Cardiac muscle cell (in vitro differentiated cells and primary cell): Measurements from ENCODE around the gene TMEM158. TPM values are rescaled to one million over a fixed set of nuclear protein-coding genes. Genes with fewer than 3 reads are reported as not detected.
A peak's percentile ranks its signal among the peaks of the same experiment; 100 is the strongest.

Experiments
- DNase-seq, 2 donors: peaks; one replicate each; pipeline versions ENCODE4 v3.0.0 to v3.0.0-alpha.2; 2010 to 2017; ENCODE audit warnings: low read depth in 1 of 2, low spot score in 1 of 2
- H3K27ac ChIP-seq: fragments of 200-600 bp; sonication (generic); 2 replicates; pipeline ENCODE4 v1.5.1; 2016
- H3K27me3 ChIP-seq: fragments of 200-600 bp; sonication (generic); 2 replicates; pipeline ENCODE4 v1.6.0; 2016; ENCODE audit warnings: control low read depth
- H3K36me3 ChIP-seq: fragments of 200-600 bp; sonication (generic); 2 replicates; pipeline ENCODE4 v1.5.1; 2016; ENCODE audit warnings: control low read depth
- H3K4me1 ChIP-seq: fragments of 200-600 bp; sonication (generic); 2 replicates; pipeline ENCODE4 v1.8.1; 2017; ENCODE audit warnings: low read depth, mild to moderate bottlenecking, mixed run types
- H3K4me3 ChIP-seq: fragments of 200-600 bp; sonication (generic); 2 replicates; pipeline ENCODE4 v1.5.1; 2016; ENCODE audit warnings: mild to moderate bottlenecking
- H3K9me3 ChIP-seq: fragments of 200-600 bp; sonication (generic); 2 replicates; pipeline ENCODE4 v1.5.1; 2017; ENCODE audit warnings: low read depth, mild to moderate bottlenecking, control low read depth
- polyA plus RNA-seq: library from polyadenylated mRNA; unstranded; fragments of >200 nt; fragmentation: Nextera tagmentation; extraction: Ambion mirVana; gene quantifications from 2 replicates; pipeline ENCODE4 v1.2.1, GENCODE V29; 2016
- total RNA-seq: library from RNA; depleted of rRNA; stranded (reverse); fragments of >200 nt; gene quantifications from 2 replicates; pipeline ENCODE4 v1.2.3, GENCODE V29; 2016
- TF ChIP-seq, protein P1 (sequence below): IDR thresholded peaks from 2 replicates; pipeline ENCODE4 v1.5.1; 2012; ENCODE audit warnings: low read depth, mild to moderate bottlenecking, low read length

TMEM158 gene
- total and polyA plus RNA-seq, 2 experiments from 2014 or later = 0.83 to 3.4 TPM

DNA sequence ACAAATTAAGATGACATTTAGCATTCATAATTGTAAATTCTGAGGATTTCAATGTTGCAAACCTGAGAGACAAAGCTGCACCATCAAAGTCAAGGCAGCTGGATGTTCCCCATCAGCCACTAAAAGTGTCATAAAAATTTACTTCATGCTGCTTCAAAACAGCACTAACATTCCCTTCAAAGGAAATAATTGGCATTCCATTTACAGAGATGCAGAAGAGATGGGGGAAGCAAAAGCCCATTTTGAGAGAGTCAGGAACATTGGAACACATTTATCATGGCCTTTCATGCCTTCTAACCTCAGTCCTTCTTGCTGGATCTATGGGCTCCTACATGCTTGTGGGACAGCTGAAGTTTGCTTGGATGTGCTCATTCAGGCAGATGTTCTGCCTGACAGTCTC, 6.4 kb upstream of the TMEM158 start:
- Histone ChIP-seq H3K4me3 (no peak overlapping the region), H3K27me3 (peaks cover 48% of the 10 kb centered on the region), H3K9me3 (no peaks in the 10 kb centered on the region), H3K27ac (no peak overlapping the region), H3K4me1 (no peaks in the 10 kb centered on the region), H3K36me3 (no peaks in the 10 kb centered on the region)
- TF ChIP-seq, protein P1, sequence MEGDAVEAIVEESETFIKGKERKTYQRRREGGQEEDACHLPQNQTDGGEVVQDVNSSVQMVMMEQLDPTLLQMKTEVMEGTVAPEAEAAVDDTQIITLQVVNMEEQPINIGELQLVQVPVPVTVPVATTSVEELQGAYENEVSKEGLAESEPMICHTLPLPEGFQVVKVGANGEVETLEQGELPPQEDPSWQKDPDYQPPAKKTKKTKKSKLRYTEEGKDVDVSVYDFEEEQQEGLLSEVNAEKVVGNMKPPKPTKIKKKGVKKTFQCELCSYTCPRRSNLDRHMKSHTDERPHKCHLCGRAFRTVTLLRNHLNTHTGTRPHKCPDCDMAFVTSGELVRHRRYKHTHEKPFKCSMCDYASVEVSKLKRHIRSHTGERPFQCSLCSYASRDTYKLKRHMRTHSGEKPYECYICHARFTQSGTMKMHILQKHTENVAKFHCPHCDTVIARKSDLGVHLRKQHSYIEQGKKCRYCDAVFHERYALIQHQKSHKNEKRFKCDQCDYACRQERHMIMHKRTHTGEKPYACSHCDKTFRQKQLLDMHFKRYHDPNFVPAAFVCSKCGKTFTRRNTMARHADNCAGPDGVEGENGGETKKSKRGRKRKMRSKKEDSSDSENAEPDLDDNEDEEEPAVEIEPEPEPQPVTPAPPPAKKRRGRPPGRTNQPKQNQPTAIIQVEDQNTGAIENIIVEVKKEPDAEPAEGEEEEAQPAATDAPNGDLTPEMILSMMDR = no peak
- no peak for DNase-seq

DNA sequence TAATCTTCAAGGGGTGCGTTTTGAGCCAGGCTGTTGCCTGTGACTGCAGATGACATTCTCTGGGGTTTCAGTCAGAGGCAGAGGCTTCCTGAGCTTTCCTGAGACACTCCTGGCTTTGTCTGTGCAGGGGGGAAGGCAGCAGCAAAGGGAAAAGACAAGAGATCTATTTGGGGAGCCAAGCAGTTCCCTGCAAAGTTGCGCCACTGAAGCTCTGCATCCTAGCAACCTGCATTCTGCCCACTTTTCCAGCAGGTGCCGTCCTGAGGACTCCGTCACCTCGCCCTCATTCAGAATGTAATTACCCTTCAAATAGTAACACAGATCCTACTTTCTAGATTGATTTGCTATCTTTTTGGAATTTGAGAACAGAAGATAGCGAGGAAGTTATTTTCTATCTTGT, 1.9 kb upstream of the TMEM158 start:
- Histone ChIP-seq H3K27ac (no peak overlapping the region), H3K9me3 (no peaks in the 10 kb centered on the region), H3K4me1 (no peaks in the 10 kb centered on the region), H3K27me3 (peaks cover 81% of the 10 kb centered on the region), H3K36me3 (no peaks in the 10 kb centered on the region), H3K4me3 (no peak overlapping the region)
- DNase-seq = peak in 1 of 2 donors; percentile 6
- TF ChIP-seq, protein P1 = no peak

DNA sequence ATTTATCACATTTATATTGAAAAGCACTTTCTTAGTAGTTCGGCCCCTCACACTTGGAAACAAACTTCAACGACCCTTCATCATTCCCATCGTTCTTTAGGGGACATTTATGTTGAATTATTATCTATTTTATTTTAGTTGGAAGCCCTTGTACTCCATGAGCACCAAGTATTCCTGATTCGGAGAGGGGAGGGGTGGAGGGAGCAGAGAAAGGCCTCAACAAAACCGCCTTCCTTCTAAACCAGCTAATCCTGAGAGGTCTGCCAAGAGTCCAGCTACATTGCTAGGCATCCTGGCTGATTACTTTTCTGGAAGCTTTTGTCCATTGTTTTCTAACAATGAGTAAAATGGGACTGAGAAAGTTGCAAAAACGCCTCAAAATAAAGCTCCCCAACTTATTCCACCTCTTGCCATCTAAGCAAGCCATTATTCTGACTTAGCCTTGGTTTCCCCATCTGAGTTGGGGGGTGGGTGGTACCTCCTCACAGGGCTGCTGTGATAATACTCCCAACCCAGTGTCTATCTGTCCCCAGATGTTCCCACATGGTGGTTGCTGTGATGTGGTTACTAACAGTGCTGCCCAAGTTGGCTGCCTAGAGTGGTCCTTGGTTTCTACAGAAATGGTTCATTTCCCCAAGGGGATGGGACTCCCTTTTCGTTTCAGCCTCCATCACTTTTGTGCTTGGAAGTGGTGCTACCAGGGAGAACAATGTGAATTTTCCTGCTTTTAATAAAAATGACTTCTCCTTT, 1.2 kb upstream of the TMEM158 start:
- Histone ChIP-seq H3K4me1 (no peaks in the 10 kb centered on the region), H3K4me3 (no peak overlapping the region), H3K9me3 (no peaks in the 10 kb centered on the region), H3K36me3 (no peaks in the 10 kb centered on the region), H3K27ac (no peak overlapping the region), H3K27me3 (peaks cover 86% of the 10 kb centered on the region)
- TF ChIP-seq, protein P1 = no peak
- peak in 1 of 2 donors; percentile 34 for DNase-seq

DNA sequence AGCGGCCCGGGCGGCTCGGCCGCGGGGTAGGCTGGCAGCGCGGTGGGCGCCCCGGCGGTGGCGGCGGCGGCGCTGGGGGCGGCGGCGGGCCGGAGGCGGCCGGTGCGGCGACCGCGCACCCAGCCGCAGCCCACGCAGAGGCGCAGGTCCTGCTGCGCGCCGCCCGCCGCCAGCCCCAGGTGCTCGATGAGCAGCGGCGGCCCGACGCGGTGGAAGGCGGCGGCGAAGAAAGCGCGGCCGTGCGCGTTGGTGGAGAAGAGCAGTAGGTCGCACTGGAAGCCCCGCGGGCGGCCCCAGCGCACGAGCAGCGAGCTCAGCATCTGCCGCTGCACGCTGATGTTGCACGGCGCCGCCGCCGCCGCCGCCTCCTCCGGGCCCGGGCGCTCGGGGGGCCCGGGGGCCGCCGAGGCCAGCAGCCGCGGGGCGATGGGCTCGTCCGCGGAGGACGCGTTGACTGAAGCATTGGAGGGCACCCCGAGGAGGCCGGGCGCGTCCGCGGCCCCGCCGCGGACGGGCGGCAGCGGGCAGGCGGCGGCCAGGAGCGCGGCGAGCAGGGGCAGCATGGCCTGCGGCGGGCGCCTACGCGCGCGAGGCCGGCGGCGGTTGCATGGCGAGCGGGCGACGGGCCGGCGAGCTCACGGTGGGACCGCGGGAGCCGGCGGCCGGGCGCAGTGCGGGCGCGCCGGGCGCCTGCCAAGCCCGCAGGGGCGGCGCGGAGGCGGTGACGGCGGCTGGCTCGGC, 452 bp downstream of the TMEM158 start:
- peak; percentile 38 to 64 for DNase-seq
- Histone ChIP-seq H3K9me3 (no peaks in the 10 kb centered on the region), H3K4me3 (peak overlapping the region; percentile 53)

DNA sequence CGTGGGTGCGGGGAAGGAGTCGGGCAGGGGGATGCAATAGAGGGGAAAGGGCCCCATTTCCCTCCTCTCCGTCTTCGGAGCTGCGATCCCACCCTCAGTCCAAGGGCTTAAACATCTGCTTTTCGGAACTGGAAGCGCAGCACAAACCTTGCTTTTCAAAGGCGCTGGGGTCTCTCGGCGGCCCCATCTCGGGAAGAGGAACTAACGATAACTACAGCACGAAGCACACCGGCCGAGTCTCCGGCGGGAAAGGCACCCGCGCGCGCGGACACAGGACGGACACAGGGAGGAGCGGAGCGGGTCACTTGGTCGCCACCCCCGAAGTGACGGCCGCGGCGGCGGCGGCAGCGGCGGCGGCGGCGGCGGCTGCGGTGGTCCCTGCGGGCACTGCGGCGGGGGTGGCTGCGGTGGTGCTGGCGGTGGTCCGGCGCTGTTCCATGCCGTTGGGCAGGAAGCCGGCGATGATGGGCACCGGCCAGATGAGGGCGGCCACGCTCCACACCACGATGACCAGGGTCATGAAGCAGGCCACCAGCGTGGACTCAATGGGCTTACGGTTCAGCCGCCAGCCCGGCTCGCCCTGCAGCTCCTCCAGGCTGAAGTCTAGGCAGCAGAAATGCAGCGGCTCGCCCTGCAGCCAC, 1.1 kb downstream of the TMEM158 start:
- Histone ChIP-seq H3K9me3 (no peaks in the 10 kb centered on the region), H3K27me3 (peaks cover 69% of the 10 kb centered on the region), H3K4me3 (peak overlapping the region; percentile 48), H3K4me1 (no peaks in the 10 kb centered on the region), H3K36me3 (no peaks in the 10 kb centered on the region), H3K27ac (no peak overlapping the region)
- TF ChIP-seq, protein P1 = peak; percentile 34
- DNase-seq = peak; percentile 82

More for the DNA sequence above, 452 bp downstream of the TMEM158 start:
- no peaks in the 10 kb centered on the region for H3K4me1 ChIP-seq
- peaks cover 76% of the 10 kb centered on the region for H3K27me3 ChIP-seq
- TF ChIP-seq, protein P1 = no peak
- no peaks in the 10 kb centered on the region for H3K36me3 ChIP-seq
- no peak overlapping the region for H3K27ac ChIP-seq
